ENCODE results near the gene DELE1.

GRCh38 chr5:141877356-141878185 lies 46.1 kb upstream of the DELE1 start:
- no peak for TF ChIP-seq CTCF (IDR thresholded peaks at IDR 0.05)
- TF ChIP-seq POLR2AphosphoS5 (IDR thresholded peaks at IDR 0.05), result no peak
- TF ChIP-seq POLR2A (IDR thresholded peaks at IDR 0.05), result no peak

Data from sigmoid colon (tissue), 4 donors.